AG04450 (cell line): ENCODE data around the gene SEMA5A. TPM values are rescaled to one million over a fixed set of nuclear protein-coding genes. Genes with fewer than 3 reads are reported as not detected.

Experiments used
- CTCF ChIA-PET: fragments of 300-600, 350-600 bp; formaldehyde crosslinking; extraction: SDS; loops from one replicate; lab custom pipeline; 2022; ENCODE audit warnings: antibody characterized with exemption, inconsistent platforms; lab: Charles Lee
- POLR2A ChIA-PET: fragments of 350-600 bp; formaldehyde crosslinking; extraction: SDS; loops from one replicate; lab custom pipeline; 2021; ENCODE audit warnings: antibody characterized with exemption, inconsistent platforms; lab: Yijun Ruan, JAX
- DNase-seq: peaks from one replicate; pipeline ENCODE4 v3.0.0-alpha.2; 2011; ENCODE audit warnings: low read depth, low spot score
- H3K27ac ChIP-seq: one replicate; pipeline ENCODE4 v1.5.1; 2012; ENCODE audit warnings: low read depth, low read length, control low read depth
- H3K27me3 ChIP-seq: one replicate; pipeline ENCODE4 v1.6.0; 2012; ENCODE audit warnings: low read length; ENCODE audit not compliant: control insufficient read depth, insufficient read depth
- H3K4me3 ChIP-seq: 2 replicates; pipeline ENCODE4 v1.5.1; 2011; ENCODE audit warnings: mild to moderate bottlenecking, low read depth, low read length, control low read depth
- H3K9me3 ChIP-seq: 2 replicates; pipeline ENCODE4 v1.5.1; 2012; ENCODE audit warnings: low read length; ENCODE audit not compliant: control insufficient read depth, insufficient read depth
- polyA plus RNA-seq: library from polyadenylated mRNA; depleted of rRNA; stranded (reverse); fragments of >200 nt; gene quantifications from 2 replicates; pipeline ENCODE4 v1.2.3, GENCODE V29; 2011
- TF ChIP-seq, protein P1 (sequence below): IDR thresholded peaks from 2 replicates; pipeline ENCODE4 v1.5.1; 2011; ENCODE audit warnings: low read depth, low read length, control low read depth, inconsistent platforms

Gene SEMA5A
- polyA plus RNA-seq, 1 experiment, result 31.8 TPM

GRCh38 chr5:9297134-9297533, 248.7 kb downstream of the SEMA5A start:
- Histone ChIP-seq H3K4me3 (no peak overlapping the region), H3K27me3 (no peaks in the 10 kb centered on the region), H3K27ac (no peak overlapping the region), H3K9me3 (no peaks in the 10 kb centered on the region)
- ChIA-PET POLR2A (no interaction called here), CTCF (interaction anchor here (0.7 to 0.8 kb wide), 2 partner anchors 247 to 321 kb away, joined by 4 read pairs; no protein-coding TSS in a partner anchor)
- DNase-seq, result no peak
- TF ChIP-seq, protein P1, sequence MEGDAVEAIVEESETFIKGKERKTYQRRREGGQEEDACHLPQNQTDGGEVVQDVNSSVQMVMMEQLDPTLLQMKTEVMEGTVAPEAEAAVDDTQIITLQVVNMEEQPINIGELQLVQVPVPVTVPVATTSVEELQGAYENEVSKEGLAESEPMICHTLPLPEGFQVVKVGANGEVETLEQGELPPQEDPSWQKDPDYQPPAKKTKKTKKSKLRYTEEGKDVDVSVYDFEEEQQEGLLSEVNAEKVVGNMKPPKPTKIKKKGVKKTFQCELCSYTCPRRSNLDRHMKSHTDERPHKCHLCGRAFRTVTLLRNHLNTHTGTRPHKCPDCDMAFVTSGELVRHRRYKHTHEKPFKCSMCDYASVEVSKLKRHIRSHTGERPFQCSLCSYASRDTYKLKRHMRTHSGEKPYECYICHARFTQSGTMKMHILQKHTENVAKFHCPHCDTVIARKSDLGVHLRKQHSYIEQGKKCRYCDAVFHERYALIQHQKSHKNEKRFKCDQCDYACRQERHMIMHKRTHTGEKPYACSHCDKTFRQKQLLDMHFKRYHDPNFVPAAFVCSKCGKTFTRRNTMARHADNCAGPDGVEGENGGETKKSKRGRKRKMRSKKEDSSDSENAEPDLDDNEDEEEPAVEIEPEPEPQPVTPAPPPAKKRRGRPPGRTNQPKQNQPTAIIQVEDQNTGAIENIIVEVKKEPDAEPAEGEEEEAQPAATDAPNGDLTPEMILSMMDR, result no peak

- H3K9me3 ChIP-seq, result no peaks in the 10 kb centered on the region
- no peak overlapping the region for H3K27ac ChIP-seq
- no peak overlapping the region for H3K4me3 ChIP-seq
- H3K27me3 ChIP-seq, result no peaks in the 10 kb centered on the region
- ChIA-PET CTCF (no interaction called here), POLR2A (no interaction called here)
- no peak for DNase-seq
- TF ChIP-seq, protein P1, result no peak
These were observed 250.4 kb downstream of the SEMA5A start for GRCh38 chr5:9295466-9295801.

- H3K27me3 ChIP-seq, result no peaks in the 10 kb centered on the region
- TF ChIP-seq, protein P1, result no peak
- ChIA-PET POLR2A (no interaction called here), CTCF (no interaction called here)
- no peaks in the 10 kb centered on the region for H3K9me3 ChIP-seq
- no peak overlapping the region for H3K27ac ChIP-seq
- H3K4me3 ChIP-seq, result no peak overlapping the region
- no peak for DNase-seq
These were observed 250.9 kb downstream of the SEMA5A start for GRCh38 chr5:9294793-9295465.

DNA sequence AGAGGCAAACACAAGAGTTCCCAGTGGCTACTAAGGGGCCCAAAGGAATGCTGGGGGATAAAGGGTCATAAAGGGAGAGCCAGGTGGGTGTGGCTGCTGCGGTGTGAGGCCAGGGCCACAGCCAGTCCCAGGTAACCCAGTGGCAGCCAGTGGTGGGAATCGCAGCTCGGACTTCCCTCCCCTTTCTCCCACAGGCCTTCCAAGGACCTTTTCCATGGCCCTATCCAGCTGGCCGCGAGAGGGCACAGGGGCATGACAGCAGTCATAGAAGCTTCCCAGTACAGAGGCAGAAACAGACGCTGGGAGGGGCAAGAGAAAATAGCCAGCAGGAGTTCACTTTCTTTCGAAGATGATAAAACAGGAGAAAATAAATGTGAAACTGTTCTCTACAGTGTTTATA, 257.6 kb downstream of the SEMA5A start:
- POLR2A ChIA-PET, result no interaction called here

GRCh38 chr5:9284781-9285307, 261.0 kb downstream of the SEMA5A start:
- peak; percentile 8 for DNase-seq
- Histone ChIP-seq H3K27me3 (no peaks in the 10 kb centered on the region), H3K9me3 (no peaks in the 10 kb centered on the region), H3K27ac (no peak overlapping the region), H3K4me3 (no peak overlapping the region)
- ChIA-PET CTCF (no interaction called here), POLR2A (no interaction called here)
- TF ChIP-seq, protein P1, result no peak

More for the DNA sequence above, 257.6 kb downstream of the SEMA5A start:
- CTCF ChIA-PET, result no interaction called here
- TF ChIP-seq, protein P1, result no peak
- no peak overlapping the region for H3K4me3 ChIP-seq
- DNase-seq, result no peak
- H3K27ac ChIP-seq, result no peak overlapping the region
- H3K27me3 ChIP-seq, result no peaks in the 10 kb centered on the region
- H3K9me3 ChIP-seq, result no peaks in the 10 kb centered on the region
